Lower lobe of right lung (tissue), 2 donors: ENCODE data around the gene ARL4D. TPM values are rescaled to one million over a fixed set of nuclear protein-coding genes. Genes with fewer than 3 reads are reported as not detected.
A peak's percentile ranks its signal among the peaks of the same experiment; 100 is the strongest.
"Not testable (repeated sequence)": the region's sequence is repeated elsewhere in the genome, so short reads cannot be mapped to it uniquely, and the experiment has no call there.

Experiments used
- ATAC-seq, 2 donors: fragments of 200-7000 bp; cut with Tn5 transposase; one replicate each; pipeline ENCODE4 v1.9.1; 2020 to 2022; ENCODE audit warnings: mild to moderate bottlenecking in 2 of 2, moderate library complexity in 2 of 2
- DNase-seq: peaks from one replicate; pipeline ENCODE4 v3.0.0-alpha.2; 2020
- H3K27ac ChIP-seq: fragments of 200-600 bp; one replicate; pipeline ENCODE4 v1.8.0; 2022
- H3K27me3 ChIP-seq: fragments of 200-600 bp; one replicate; pipeline ENCODE4 v1.8.0; 2022; ENCODE audit warnings: low read depth
- H3K36me3 ChIP-seq: fragments of 200-600 bp; one replicate; pipeline ENCODE4 v1.8.0; 2022; ENCODE audit warnings: mild to moderate bottlenecking
- H3K4me1 ChIP-seq: fragments of 200-600 bp; one replicate; pipeline ENCODE4 v1.8.0; 2022
- H3K4me3 ChIP-seq: fragments of 200-600 bp; one replicate; pipeline ENCODE4 v1.8.0; 2022; ENCODE audit warnings: mild to moderate bottlenecking
- H3K9me3 ChIP-seq: fragments of 200-600 bp; one replicate; pipeline ENCODE4 v1.8.0; 2022
- intact Hi-C: fragments of 100-400 bp; cut with DNase I; formaldehyde crosslinking; loops from one replicate; pipeline ENCODE4 v1.11.0; 2022
- total RNA-seq: library from RNA; stranded (reverse); fragmentation: NEBNext Ultra II Directional; extraction: Animal tissue kit (Norgen Biotek cat#: 25700); gene quantifications from one replicate; pipeline ENCODE4 v1.2.1, GENCODE V29; 2021
- TF ChIP-seq, protein P1 (sequence below): fragments of 200-600 bp; IDR thresholded peaks from one replicate; pipeline ENCODE4 v1.8.0; 2022; ENCODE audit warnings: antibody characterized with exemption, mild to moderate bottlenecking
- donor health status: DM: no; HTN: yes; CAD: no; lungs with severe emphysema.

The ARL4D gene
- total RNA-seq, 1 donor from 2014 or later: 12.9 TPM

GRCh38 chr17:43385046-43385831, 13.6 kb upstream of the ARL4D start:
- Histone ChIP-seq H3K9me3 (peaks cover 5% of the 10 kb centered on the region), H3K36me3 (no peaks in the 10 kb centered on the region), H3K27me3 (no peaks in the 10 kb centered on the region), H3K4me3 (no peak overlapping the region), H3K27ac (no peak overlapping the region), H3K4me1 (peaks cover 16% of the 10 kb centered on the region)
- intact Hi-C loops: no loop called here
- TF ChIP-seq, protein P1, sequence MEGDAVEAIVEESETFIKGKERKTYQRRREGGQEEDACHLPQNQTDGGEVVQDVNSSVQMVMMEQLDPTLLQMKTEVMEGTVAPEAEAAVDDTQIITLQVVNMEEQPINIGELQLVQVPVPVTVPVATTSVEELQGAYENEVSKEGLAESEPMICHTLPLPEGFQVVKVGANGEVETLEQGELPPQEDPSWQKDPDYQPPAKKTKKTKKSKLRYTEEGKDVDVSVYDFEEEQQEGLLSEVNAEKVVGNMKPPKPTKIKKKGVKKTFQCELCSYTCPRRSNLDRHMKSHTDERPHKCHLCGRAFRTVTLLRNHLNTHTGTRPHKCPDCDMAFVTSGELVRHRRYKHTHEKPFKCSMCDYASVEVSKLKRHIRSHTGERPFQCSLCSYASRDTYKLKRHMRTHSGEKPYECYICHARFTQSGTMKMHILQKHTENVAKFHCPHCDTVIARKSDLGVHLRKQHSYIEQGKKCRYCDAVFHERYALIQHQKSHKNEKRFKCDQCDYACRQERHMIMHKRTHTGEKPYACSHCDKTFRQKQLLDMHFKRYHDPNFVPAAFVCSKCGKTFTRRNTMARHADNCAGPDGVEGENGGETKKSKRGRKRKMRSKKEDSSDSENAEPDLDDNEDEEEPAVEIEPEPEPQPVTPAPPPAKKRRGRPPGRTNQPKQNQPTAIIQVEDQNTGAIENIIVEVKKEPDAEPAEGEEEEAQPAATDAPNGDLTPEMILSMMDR: no peak
- ATAC-seq (no peak), DNase-seq (no peak)

DNA sequence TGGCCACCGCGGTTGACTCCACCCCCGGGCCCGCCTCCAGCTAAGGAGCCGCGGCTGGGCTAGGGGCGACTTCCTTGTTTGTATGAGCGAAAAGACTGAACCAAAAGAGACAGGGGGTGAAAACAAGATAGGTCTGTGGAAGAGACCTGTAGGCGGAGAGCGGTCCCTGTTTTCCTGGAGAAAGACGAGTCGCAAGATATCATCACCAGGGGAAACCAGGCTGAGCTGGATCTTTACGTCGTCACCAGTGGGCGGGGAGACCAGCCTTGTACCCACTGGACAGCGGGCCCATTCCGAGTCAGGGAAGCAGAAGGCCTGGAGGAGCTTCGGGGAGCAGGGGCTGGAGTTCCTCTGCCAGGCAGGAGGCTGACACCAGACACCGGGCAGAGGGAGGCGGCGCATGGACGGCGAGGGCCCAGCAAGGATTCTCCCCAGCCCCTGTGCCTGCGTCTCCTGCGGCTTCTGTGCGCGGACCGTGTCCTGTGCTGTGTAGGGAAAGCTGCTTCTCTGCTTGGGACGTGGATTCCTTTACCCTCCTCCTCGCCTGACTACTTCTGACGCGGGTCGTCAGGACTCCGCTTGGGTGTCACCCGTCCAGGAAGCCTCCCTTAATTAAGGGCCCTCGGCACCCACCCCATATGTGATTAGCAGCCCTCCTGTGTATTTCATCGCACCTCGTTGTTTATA, 10.3 kb upstream of the ARL4D start:
- intact Hi-C loops: no loop called here
- TF ChIP-seq, protein P1: no peak
- H3K4me3 ChIP-seq: peak overlapping the region; percentile 67
- H3K4me1 ChIP-seq: peaks cover 17% of the 10 kb centered on the region
- ATAC-seq: peak; percentile 93 to 95
- H3K27ac ChIP-seq: peak overlapping the region; percentile 99
- H3K27me3 ChIP-seq: no peaks in the 10 kb centered on the region
- H3K9me3 ChIP-seq: no peaks in the 10 kb centered on the region
- DNase-seq: peak; percentile 94
- no peaks in the 10 kb centered on the region for H3K36me3 ChIP-seq

DNA sequence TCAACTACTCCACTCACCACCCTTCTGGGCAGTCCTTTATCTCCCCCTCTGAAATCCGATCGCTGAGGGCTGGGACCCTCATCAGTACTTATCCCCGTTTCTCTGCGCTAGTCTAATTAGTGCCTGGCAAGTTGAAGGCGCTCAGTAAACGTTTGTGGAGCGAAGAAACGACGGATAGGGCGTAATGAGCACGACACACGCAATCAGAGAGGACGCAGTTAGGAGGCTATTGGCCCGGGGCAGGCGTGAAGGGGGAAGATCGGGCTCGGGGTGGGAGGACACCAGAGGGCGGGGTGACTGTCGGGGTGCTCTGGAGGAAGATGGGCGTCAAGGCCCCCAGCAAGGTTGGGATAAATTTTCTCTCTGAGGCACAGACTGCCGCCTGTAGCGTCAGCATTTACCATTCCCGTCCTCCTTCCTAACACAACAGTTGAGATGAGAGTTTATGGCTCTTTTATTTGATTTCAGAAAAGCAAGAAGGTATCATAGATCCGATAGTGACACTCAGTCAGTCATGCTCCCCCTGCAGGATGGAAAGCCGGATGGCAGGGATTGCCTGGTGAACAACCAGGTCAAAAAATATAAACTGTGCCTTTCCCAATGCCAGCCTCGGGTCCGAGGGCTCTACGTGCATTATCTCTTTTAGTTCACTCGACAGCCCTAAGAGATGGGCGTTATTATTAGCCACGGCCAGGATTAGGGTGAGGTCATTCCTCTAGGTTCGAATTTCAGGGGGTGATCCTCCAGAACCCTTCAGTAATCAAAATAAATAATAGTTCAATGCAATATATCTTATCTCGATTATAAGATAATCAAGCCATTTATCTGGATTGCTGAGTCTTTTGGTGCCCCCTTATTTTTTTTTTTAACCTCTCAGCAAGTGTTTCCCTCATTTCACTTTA, 9.5 kb upstream of the ARL4D start:
- peak; percentile 89 for DNase-seq
- Histone ChIP-seq H3K27ac (peak overlapping the region; percentile 99), H3K36me3 (no peaks in the 10 kb centered on the region), H3K27me3 (no peaks in the 10 kb centered on the region), H3K9me3 (no peaks in the 10 kb centered on the region), H3K4me3 (peak overlapping the region; percentile 67), H3K4me1 (peaks cover 25% of the 10 kb centered on the region)
- peak; percentile 89 to 92 for ATAC-seq
- TF ChIP-seq, protein P1: peak; percentile 89
- intact Hi-C loops: no loop called here

- DNase-seq: no peak
- Histone ChIP-seq H3K36me3 (no peaks in the 10 kb centered on the region), H3K27me3 (no peaks in the 10 kb centered on the region), H3K4me3 (no peak overlapping the region), H3K27ac (no peak overlapping the region), H3K9me3 (no peaks in the 10 kb centered on the region), H3K4me1 (peaks cover 38% of the 10 kb centered on the region)
- intact Hi-C loops: no loop called here
- TF ChIP-seq, protein P1: no peak
- no peak for ATAC-seq
These were observed 6.4 kb upstream of the ARL4D start for GRCh38 chr17:43392397-43392796.

- DNase-seq: peak; percentile 84
- H3K9me3 ChIP-seq: no peaks in the 10 kb centered on the region
- H3K4me1 ChIP-seq: peaks cover 37% of the 10 kb centered on the region
- intact Hi-C loops: loop anchor here (2.0 kb wide), 1 partner anchor 89 kb away; the partner anchor contains the start of gene DHX8
- H3K27ac ChIP-seq: peak overlapping the region; percentile 58
- no peaks in the 10 kb centered on the region for H3K27me3 ChIP-seq
- peak overlapping the region; percentile 8 for H3K4me3 ChIP-seq
- ATAC-seq: peak; percentile 75 to 82
- TF ChIP-seq, protein P1: peak; percentile 94
- H3K36me3 ChIP-seq: no peaks in the 10 kb centered on the region
These were observed 4.8 kb upstream of the ARL4D start for GRCh38 chr17:43393944-43394482.

DNA sequence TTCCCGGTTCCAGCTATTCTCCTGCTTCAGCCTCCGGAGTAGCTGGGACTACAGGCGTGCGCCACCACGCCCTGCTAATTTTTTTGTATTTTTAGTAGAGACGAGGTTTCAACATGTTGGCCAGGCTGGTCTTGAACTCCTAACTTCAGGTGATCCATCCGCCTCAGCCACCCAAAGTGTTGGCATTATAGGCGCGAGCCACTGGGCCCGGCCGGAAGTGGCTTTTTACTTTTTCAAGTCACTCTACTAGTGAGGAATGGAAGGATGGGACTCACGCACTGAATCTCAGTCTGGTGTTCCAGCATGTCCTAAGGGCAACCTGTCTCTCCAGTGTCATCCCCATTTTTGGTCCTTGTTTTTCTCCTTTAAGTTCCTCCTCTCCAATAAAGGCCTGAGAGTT, 4.1 kb upstream of the ARL4D start:
- ATAC-seq, H3K4me3 ChIP-seq, H3K36me3 ChIP-seq, H3K9me3 ChIP-seq, DNase-seq, H3K27me3 ChIP-seq: not testable (repeated sequence)
- H3K4me1 ChIP-seq: peaks cover 40% of the 10 kb centered on the region
- intact Hi-C loops: loop anchor here (2.0 kb wide), 1 partner anchor 88 kb away; the partner anchor contains the start of gene DHX8
- H3K27ac ChIP-seq: peak overlapping the region; percentile 58
